HG02571 (cell line): Measurements from ENCODE around the gene RCL1.
"Not testable (repeated sequence)": the region's sequence is repeated elsewhere in the genome, so short reads cannot be mapped to it uniquely, and the experiment has no call there.

Source experiments
- ATAC-seq: cut with Tn5 transposase; IDR thresholded peaks from one replicate; pipeline ENCODE4 v1.9.1; 2021; ENCODE audit warnings: mild to moderate bottlenecking, moderate library complexity; ENCODE audit not compliant: unreplicated experiment

RCL1 gene

DNA sequence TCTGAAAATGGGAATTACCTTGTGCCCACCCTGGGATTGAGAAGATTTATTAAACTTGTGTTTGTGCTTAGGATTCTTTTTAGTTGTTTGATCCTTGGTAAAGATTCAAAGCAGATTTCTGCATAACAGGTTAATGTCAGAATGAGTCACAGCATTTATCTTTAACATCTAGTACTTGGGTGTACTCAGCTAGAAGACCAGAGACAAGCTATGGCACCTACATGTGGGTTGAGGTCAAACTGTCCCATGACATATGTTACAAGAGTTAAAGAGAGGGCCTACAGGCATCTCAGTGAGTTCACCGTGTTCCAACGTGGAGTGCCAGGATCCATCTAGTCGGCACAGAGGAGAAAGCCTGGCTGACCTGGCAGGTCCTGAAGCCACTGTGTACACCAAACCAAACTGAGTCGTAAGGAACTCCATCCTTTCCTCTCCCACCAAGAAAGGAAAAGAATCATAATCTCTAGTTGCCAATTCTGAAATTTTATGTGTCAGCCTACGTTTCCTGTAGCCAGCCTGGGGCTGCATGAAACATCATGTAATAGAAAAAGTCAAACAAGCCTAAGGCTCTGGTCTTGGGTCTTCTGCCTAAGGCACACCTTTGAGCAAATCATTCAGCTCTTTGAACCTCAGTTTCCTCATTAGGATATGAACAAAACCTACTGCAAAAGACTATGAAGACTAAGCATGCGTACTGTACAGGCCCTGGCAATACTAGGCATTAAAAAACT, 73.7 kb downstream of the RCL1 start:
- ATAC-seq = no peak

DNA sequence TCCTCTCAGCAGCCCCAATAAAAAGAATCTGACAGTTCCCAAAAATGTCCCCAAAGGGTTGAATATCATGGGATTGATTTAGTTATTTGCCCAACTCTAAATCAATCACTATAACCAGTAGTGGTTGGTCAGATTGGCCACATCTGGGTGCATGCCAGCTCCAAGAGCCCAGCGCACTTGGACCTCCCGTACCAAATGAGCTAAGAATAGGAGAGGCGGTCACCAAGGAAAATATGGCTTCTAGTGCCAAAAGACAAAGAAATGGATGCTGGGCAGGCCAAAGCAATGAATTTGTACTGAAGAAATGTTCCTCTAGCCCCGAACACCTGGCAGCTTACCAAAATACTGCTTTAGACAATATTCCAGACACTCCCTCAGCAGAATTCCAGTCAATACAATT, 80.3 kb downstream of the RCL1 start:
- ATAC-seq = no peak

DNA sequence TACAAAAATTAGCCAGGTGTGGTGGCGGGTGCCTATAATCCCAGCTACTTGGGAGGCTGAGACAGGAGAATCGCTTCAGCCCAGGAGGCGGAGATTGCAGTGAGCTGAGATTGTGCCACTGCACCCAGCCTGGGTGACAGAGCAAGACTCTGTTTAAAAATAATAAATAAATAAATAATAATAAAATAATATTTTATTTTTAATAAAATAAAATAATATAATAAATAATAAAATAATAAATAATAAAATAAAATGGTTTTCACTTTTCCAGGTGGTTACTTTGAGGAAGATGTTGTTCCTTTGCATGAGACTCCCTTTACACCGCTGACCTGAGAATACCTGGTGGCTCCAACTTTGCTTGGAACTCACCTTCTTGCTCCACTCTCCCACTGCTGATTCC, 82.8 kb downstream of the RCL1 start:
- no peak for ATAC-seq

DNA sequence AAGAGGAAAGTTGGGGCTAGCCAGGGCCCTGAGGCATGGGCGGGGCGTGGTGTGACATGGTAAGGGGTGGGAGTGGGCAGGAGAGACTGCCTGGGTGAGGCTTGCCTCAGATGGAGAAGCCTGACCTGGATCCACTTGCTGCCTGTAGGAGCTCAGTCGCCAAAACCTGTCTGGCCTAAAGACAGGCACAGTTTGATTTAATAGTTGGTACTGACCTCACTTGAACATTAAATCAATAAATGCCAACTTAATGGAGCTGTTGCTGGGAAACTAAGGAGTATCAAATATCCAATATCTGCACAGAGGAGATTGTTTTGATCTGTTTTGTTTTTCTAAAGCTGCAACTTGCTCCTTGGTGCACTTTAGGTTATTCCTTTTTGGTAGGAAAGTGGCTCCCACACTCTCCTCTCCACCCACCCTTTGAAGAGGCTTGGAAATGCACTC, 86.4 kb downstream of the RCL1 start:
- no peak for ATAC-seq

DNA sequence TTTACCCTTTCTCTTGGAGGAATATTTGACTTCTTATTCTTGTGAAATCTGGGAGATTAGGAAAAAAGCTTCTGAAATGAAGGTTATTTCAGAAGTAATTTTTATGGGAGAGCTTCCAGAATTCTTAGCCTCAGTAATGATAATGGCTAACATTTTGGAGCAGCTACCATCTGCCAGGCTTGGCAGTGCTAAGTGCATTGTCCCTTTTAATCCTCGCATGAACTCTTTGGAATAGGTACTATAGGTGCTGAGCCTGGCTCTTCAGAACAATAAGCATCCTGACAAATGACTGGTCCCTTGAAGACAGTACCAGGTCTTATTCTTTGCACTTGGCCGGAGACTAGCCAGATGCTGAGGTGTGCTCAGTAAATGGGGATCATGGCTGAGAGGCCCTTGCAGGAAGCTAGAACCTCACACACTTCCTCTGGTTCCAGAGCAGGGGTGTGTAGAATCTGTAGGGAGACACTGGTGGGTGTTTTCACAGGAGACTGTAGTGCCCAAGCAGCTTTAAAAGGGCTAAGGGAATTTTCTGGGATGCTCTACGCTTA, 90.7 kb downstream of the RCL1 start:
- no peak for ATAC-seq

DNA sequence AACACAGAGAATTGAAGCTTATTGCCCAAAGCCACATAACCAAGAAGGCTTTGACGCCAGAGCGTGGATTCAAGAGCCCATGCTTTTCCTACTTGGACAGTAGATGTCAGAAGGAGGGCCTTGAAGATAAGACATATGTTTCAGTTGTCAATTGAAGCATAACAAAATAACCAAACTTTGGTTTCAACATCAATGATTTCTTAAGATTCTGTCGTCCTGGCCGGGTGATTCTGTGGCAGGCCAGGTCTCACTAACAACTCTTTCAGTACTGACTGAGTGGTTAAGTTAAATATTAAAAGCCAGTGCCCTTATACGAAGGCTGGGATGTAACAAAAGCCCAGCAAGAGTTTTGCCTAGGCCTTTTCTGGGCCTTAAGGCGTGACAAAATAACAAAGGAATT, 94.0 kb downstream of the RCL1 start:
- ATAC-seq = peak; percentile 82

DNA sequence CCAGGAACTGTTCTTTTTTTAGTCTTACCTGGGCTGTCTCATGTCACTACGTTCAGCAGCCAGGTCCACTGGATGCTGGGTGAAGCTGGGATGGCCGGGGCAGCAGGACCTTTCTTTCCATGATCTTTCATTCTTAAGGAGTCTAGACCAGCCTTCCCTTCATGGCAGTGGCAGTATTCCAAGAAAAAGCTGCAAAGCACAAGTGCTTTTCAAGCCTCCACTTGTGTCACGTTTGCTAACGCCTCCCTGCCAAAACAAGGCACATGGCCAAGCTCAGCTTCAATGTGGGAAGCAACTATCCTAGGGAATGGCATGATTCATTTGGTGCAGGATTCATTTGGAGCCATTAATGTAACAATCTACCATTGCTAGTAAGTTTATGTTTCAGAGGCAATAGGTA, 94.8 kb downstream of the RCL1 start:
- ATAC-seq = no peak

DNA sequence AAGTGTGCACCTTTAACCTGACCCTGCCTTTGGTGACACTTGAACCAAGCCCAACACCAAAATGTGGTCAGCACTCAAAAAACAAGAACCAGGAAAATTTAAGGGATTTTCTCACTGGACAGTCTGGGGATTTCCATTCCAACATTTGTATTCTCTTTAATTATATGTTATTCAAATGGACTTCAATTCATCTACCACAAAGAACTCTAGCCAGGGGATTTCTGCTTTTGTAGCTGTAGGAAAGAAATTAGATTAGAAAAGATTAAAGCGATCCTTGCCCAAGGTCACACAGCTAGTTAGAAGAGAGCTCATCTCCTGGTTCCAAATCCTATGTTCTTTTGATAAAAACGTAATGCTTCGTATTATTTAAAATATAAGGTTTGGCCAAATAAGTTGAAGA, 97.5 kb downstream of the RCL1 start:
- no peak for ATAC-seq

DNA sequence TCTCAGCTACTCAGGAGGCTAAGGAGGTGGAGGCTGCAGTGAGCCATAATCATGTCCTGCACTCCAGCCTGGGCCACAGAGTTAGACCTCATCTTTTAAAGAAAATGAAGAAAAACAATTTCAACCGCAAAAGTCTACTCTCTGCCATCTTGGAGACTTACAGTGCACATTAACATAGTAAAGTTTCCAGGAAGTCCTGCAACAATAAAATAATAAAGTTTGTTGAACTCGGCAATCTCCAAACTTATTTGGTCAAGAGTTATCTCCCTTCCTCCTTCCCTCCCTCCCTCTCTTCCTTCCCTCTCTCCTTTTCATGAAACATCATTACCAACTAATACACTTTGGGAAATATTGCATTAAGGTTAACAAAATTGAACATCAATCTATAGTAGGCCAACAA, 98.2 kb downstream of the RCL1 start:
- ATAC-seq = no peak

DNA sequence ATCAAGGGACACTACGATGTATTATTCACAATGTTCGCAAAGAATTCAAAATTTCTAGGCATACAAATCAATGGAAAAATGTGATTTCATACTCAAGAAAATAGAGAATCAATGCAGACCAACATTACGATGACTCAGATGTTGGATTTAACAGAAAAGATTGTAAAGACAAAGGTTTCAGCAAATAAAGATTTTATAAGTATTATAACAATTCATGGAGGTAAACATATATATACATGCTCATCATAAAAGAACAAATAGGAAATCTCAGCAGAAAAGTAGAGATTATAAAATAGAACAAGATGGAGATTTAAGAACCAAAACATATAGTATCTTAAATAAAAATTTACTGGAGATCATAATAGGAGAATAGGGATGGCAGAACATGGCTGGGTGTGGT, 98.9 kb downstream of the RCL1 start:
- no peak for ATAC-seq

DNA sequence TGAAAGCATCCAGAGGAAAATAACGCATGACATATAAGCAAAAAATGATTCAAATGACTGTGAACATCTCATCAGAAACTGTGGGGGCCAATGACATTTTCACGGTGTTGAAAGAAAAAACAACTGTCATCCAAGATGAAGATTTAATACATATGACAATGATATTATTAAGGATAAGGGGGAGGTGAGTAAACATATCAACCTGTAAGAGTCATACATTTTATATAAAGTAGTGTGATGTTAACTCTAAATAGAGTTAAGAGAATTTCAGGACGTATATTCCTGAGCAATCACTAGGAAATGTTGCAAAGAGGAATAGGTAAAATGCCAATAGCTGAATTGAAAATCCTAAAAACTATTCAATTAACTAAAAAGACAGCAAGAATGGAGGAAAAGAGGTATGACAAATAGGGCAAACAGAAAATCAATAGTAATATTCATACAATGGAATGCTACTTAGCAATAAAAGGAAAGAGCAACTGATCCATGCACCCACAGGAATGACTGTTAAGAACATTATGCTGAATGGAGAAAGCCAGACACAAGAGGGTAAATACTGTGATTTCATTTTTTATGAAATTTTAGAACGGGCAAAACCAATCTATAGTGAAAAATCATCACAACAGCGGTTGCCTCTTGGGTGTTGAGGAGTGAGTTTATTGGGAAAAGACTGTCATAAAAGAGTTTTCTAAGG, 99.9 kb downstream of the RCL1 start:
- no peak for ATAC-seq

DNA sequence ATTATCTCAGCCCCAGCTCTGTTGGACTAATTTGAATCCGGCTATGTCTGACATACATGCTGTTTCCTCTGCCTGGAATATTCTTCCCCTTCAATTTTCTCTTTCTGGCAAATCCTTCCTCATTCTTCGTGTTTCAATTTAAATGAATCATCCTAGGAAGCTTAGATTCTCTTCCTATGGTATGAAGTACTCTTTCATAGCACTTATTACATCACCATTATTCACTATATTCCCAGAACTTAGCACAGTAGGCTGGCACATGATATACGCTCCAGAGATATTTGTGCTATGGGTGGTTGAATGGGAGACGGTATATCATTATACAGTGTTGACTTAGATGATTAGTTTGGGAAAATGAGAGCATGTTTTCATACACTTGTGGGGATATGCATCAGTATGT, 101.3 kb downstream of the RCL1 start:
- ATAC-seq = no peak

DNA sequence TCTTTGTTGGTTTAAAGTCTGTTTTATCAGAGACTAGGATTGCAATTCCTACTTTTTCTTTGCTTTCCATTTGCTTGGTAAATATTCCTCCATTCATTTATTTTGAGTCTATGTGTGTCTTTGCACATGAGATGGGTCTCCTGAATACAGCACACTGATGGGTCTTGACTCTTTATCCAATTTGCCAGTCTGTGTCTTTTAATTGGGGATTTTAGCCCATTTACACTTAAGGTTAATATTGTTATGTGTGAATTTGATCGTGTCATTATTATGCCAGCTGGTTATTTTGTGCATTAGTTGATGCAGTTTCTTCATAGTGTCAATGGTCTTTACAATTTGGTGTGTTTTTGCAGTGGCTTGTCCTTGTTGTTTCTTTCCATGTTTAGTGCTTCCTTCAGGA, 107.1 kb downstream of the RCL1 start:
- ATAC-seq = not testable (repeated sequence)

DNA sequence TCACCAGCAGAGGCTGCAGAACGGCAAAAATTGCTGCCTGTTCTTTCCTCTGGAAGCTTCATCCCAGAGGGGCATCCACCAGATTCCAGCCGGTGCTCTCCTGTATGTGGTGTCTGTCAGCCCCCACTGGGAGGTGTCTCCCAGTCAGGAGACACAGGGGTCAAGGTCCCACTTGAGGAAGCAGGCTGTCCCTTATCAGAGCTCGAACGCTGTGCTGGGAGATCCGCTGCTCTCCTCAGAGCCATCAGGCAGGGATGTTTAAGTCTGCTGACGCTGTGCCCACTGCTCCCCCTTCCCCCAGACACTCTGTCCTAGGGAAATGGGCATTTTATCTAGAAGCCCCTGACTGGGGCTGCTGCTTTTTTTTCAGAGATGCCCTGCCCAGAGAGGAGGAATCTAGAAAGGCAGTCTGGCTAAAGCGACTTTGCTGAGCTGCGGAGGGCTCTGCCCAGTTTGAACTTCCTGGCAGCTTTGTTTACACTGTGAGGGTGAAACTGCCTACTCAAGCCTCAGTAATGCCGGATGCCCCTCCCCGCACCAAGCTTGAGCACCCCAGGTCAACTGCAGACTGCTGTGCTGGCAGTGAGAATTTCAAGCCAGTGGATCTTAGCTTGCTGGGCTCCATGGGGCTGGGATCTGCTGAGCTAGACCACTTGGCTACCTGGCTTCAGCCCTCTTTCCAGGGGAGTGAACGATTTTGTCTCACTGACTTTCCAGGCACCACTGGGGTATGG, 108.8 kb downstream of the RCL1 start:
- ATAC-seq = not testable (repeated sequence)

DNA sequence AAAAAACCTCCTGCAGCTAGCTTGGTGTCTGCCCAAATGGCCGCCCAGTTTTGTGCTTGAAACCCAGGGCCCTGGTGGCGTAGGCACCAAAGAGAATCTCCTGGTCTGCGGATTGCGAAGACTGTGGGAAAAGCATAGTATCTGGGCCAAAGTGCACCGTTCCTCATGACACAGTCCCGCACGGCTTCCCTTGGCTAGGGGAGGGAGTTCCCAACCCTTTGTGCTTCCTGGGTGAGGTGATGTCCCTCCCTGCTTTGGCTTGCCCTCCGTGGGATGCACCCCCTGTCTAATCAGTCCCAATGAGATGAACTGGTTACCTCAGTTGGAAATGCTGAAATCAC, 109.4 kb downstream of the RCL1 start:
- no peak for ATAC-seq

DNA sequence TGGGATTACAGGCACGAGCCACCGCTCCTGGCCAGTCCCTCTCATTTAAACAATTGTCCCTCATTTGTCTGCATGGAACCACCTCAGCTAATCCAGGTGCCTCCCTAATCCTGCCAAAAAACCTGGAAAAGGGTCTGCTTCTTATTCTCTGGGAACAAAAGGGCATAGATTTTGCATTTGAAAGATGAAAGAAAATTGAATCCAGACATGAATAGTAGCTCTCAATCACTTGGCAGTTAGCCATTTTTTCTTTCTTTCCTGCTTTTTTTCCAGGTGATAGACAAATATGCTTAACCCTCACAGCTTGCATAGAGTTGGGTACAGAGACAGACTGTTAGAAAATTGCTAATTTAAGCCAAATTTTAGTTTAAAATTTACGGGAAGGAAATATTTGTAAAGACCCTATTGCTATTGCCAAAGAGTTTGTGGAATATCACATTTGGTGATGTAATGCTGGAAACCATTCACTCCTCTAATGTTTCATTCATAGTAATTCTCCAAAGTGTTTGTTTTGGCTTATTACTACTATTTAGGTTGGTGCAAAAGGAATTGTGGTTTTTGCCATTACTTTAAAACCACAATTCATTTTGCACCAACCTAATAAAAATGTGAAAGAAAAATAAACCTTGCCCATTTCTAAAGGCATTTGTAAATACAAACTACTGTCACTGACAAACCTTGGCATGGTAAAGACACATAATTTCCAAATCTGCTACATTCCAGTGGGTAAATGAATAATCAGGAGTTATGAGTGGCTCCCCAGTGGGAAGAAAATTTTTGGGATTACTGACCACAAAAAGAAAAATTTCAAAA, 111.8 kb downstream of the RCL1 start:
- no peak for ATAC-seq

DNA sequence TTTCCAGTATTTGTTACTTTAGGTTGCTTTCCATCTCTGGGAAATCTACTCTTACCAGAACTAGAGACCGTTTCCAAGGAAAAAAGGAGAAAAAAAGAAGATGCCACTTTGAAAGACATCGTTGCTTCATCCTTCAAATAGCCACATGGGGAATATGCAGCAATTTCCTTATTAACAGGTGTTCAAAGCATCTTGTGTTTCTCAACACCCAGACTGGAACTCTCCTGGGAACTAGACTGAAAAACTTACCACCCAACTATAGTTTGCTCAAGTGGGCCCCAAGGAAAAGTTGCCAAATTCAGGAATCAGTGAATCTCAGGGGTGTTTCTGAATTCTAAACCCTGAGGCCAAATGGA, 112.4 kb downstream of the RCL1 start:
- no peak for ATAC-seq
